Measurements from ENCODE around the gene NEDD8.

NEDD8 gene

GRCh38 chr14:24267516-24267915, 35.3 kb upstream of the NEDD8 start:
- H3K79me2 ChIP-seq (ENCODE audit: control insufficient read depth, low read length) = peaks cover 4% of the 10 kb centered on the region
- no peak overlapping the region for H3K27ac ChIP-seq (ENCODE audit: low read depth, low read length)
- no peaks in the 10 kb centered on the region for H3K36me3 ChIP-seq (ENCODE audit: control insufficient read depth, low read length)
- H3K27me3 ChIP-seq (ENCODE audit: control insufficient read depth, low read length) = no peaks in the 10 kb centered on the region
- H3K4me1 ChIP-seq (ENCODE audit: control insufficient read depth, low read length) = peaks cover 17% of the 10 kb centered on the region
- no peak overlapping the region for H3K4me2 ChIP-seq (ENCODE audit: low read length)
- H3F3A ChIP-seq (ENCODE audit: control insufficient read depth, insufficient read depth) = peaks cover 2% of the 10 kb centered on the region; the same call in 1 of the 2 replicates
- H3K9me2 ChIP-seq (replicated peaks; ENCODE audit: control insufficient read depth, low read length) = no peaks in the 10 kb centered on the region
- H3K9me3 ChIP-seq (ENCODE audit: control insufficient read depth, insufficient read depth, low read length) = no peaks in the 10 kb centered on the region
- no peak overlapping the region for H3K4me3 ChIP-seq (ENCODE audit: low read length)
- H4K20me1 ChIP-seq (ENCODE audit: control insufficient read depth, insufficient read depth, low read depth, low read length) = no peaks in the 10 kb centered on the region
- TF ChIP-seq EZH2phosphoT487 (IDR thresholded peaks at IDR 0.05; ENCODE audit: borderline replicate concordance, low read length) (no peak), CTCF (IDR thresholded peaks at IDR 0.05; ENCODE audit: low read depth, low read length, poor library complexity, severe bottlenecking) (no peak)

- Histone ChIP-seq H3K9me2 (replicated peaks; ENCODE audit: control insufficient read depth, low read length) (no peaks in the 10 kb centered on the region), H3K4me2 (ENCODE audit: low read length) (no peak overlapping the region), H4K20me1 (ENCODE audit: control insufficient read depth, insufficient read depth, low read depth, low read length) (no peaks in the 10 kb centered on the region), H3F3A (ENCODE audit: control insufficient read depth, insufficient read depth) (no peaks in the 10 kb centered on the region), H3K4me3 (ENCODE audit: low read length) (no peak overlapping the region), H3K4me1 (ENCODE audit: control insufficient read depth, low read length) (peaks cover 8% of the 10 kb centered on the region), H3K9me3 (ENCODE audit: control insufficient read depth, insufficient read depth, low read length) (no peaks in the 10 kb centered on the region), H3K36me3 (ENCODE audit: control insufficient read depth, low read length) (no peaks in the 10 kb centered on the region), H3K27me3 (ENCODE audit: control insufficient read depth, low read length) (no peaks in the 10 kb centered on the region), H3K27ac (ENCODE audit: low read depth, low read length) (no peak overlapping the region), H3K79me2 (ENCODE audit: control insufficient read depth, low read length) (no peaks in the 10 kb centered on the region)
- no peak for TF ChIP-seq EZH2phosphoT487 (IDR thresholded peaks at IDR 0.05; ENCODE audit: borderline replicate concordance, low read length)
- no peak for TF ChIP-seq CTCF (IDR thresholded peaks at IDR 0.05; ENCODE audit: low read depth, low read length, poor library complexity, severe bottlenecking)
Observed at GRCh38 chr14:24266344-24267244, 34.4 kb upstream of the NEDD8 start.

GRCh38 chr14:24264298-24264697, 32.1 kb upstream of the NEDD8 start:
- H3F3A ChIP-seq (ENCODE audit: control insufficient read depth, insufficient read depth) = no peaks in the 10 kb centered on the region
- H3K9me2 ChIP-seq (replicated peaks; ENCODE audit: control insufficient read depth, low read length) = no peaks in the 10 kb centered on the region
- H3K79me2 ChIP-seq (ENCODE audit: control insufficient read depth, low read length) = no peaks in the 10 kb centered on the region
- no peaks in the 10 kb centered on the region for H3K36me3 ChIP-seq (ENCODE audit: control insufficient read depth, low read length)
- no peaks in the 10 kb centered on the region for H4K20me1 ChIP-seq (ENCODE audit: control insufficient read depth, insufficient read depth, low read depth, low read length)
- no peaks in the 10 kb centered on the region for H3K9me3 ChIP-seq (ENCODE audit: control insufficient read depth, insufficient read depth, low read length)
- no peaks in the 10 kb centered on the region for H3K4me1 ChIP-seq (ENCODE audit: control insufficient read depth, low read length)
- no peak for TF ChIP-seq EZH2phosphoT487 (IDR thresholded peaks at IDR 0.05; ENCODE audit: borderline replicate concordance, low read length)
- TF ChIP-seq CTCF (IDR thresholded peaks at IDR 0.05; ENCODE audit: low read depth, low read length, poor library complexity, severe bottlenecking) = no peak
- H3K4me3 ChIP-seq (ENCODE audit: low read length) = no peak overlapping the region
- H3K27ac ChIP-seq (ENCODE audit: low read depth, low read length) = no peak overlapping the region
- no peak overlapping the region for H3K4me2 ChIP-seq (ENCODE audit: low read length)
- H3K27me3 ChIP-seq (ENCODE audit: control insufficient read depth, low read length) = no peaks in the 10 kb centered on the region

All from DOHH2 (cell line).